ENCODE results near the gene C1QTNF6.
A peak's percentile ranks its signal among the peaks of the same experiment; 100 is the strongest.
"Not testable (repeated sequence)": the region's sequence is repeated elsewhere in the genome, so short reads cannot be mapped to it uniquely, and the experiment has no call there.

The C1QTNF6 gene

DNA sequence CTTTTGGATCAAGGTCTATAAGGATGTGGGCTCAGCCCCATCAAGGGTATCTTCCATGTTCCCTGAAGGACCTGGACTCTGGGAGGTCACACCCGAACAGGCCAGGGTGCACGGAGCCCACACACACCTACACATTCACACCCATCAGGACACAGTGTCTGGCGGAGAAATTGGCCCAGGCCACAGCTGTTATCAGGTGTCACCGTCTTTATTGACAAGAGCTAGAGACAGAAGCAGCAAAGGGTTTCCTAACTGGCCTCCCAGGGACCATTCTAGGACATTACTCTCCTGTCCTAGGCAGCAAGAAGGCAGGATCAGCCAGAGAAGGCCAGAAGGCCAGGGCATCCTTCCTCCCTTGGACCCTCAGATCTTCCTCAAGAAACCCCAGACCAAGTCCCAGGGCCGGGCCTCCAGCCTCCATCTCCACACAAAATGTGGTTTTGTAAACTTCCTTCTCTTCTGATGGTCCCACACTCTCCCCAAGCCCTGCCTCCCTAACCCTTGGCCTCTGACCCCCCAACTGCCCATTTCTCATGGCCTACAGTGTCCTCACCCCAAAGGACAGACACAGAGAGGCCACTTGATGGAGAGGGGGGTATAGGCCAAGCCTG lies 16.1 kb upstream of the C1QTNF6 start:
- H3K36me3 Mint-ChIP-seq: no peaks in the 10 kb centered on the region
- H3K4me3 Mint-ChIP-seq: no peak overlapping the region
- peaks cover 55% of the 10 kb centered on the region for H3K4me1 Mint-ChIP-seq
- H3K27ac Mint-ChIP-seq: no peak overlapping the region
- no peaks in the 10 kb centered on the region for H3K9me3 Mint-ChIP-seq
- no peaks in the 10 kb centered on the region for H3K27me3 Mint-ChIP-seq

DNA sequence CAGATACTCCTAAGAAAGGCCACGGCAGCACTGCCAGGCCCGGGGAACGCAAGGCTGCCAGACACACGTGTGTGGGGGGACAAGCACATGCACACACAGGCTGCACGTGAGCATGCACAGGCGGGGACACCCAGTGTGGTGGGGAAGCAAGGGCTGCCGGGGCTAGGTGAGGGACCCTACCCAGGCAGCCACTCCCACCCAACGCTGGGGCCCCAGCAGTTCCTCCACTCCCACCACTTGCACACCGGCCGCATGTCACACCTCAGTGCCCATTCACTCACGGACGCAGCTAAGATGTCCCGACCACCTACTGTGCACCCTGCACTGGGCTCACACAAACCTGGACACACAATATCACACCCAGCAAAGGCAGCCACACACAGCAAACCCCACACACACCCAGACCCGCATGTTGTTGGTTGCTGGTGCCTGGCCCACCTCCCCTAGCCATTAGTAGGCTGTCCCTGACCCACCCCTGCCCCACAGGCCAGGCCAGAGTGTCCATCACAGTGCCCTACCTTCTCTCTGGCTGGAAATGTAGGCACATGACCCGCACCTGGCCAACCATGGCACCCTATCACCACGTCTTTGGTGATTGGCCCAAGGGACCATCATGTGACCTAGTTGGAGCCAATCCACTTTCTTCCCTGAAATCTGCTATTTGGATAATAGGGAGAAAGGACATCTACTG lies 15.5 kb upstream of the C1QTNF6 start:
- Mint-ChIP-seq H3K27me3 (no peaks in the 10 kb centered on the region), H3K4me1 (peaks cover 49% of the 10 kb centered on the region), H3K9me3 (no peaks in the 10 kb centered on the region), H3K27ac (no peak overlapping the region), H3K4me3 (no peak overlapping the region), H3K36me3 (no peaks in the 10 kb centered on the region)

DNA sequence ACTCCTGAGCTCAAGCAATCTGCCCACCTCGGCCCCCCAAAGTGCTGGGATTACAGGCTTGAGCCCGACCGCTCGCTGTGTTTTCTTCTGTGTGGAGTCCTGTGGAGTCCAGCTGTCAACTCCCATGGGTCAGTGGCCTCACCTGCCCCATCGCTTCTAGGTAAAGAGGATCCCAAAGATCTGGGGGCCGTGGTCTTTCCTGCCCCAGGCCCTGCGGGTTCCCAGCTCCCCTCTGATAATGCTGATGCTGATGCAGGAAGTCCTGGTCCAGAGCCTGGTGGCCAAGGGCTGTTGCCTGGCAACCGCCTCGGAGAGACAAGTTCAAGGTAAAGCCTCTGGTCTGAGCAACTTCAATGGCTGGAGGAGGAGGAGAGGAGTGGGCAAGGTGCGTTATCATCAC lies 14.7 kb upstream of the C1QTNF6 start:
- no peaks in the 10 kb centered on the region for H3K36me3 Mint-ChIP-seq
- H3K27me3 Mint-ChIP-seq: no peaks in the 10 kb centered on the region
- no peak overlapping the region for H3K4me3 Mint-ChIP-seq
- peak overlapping the region; percentile 46 for H3K27ac Mint-ChIP-seq
- H3K9me3 Mint-ChIP-seq: no peaks in the 10 kb centered on the region
- peaks cover 48% of the 10 kb centered on the region for H3K4me1 Mint-ChIP-seq

GRCh38 chr22:37202001-37202555 lies 14.0 kb upstream of the C1QTNF6 start:
- Mint-ChIP-seq H3K27ac (peak overlapping the region; percentile 65), H3K4me1 (peaks cover 45% of the 10 kb centered on the region)

DNA sequence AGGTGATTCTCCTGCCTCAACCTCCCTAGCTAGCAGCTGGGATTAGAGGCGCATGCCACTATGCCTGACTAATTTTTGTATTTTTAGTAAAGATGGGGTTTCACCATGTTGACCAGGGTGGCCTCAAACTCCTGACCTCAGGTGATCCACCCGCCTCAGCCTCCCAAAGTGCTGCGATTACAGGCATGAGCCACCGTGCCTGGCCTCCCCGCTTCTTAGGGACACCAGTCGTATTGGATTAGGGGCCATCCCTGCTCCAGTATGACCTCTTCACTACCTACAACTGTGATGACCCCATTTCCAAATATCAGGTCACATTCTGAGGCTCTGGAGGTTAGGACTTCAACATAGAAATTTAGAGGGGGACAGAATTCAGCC lies 13.4 kb upstream of the C1QTNF6 start:
- peaks cover 42% of the 10 kb centered on the region for H3K4me1 Mint-ChIP-seq
- not testable (repeated sequence) for H3K36me3 Mint-ChIP-seq, H3K27me3 Mint-ChIP-seq, H3K9me3 Mint-ChIP-seq, H3K27ac Mint-ChIP-seq, H3K4me3 Mint-ChIP-seq

More at GRCh38 chr22:37202001-37202555, 14.0 kb upstream of the C1QTNF6 start:
- Mint-ChIP-seq H3K36me3 (no peaks in the 10 kb centered on the region), H3K27me3 (no peaks in the 10 kb centered on the region), H3K9me3 (no peaks in the 10 kb centered on the region), H3K4me3 (no peak overlapping the region)

DNA sequence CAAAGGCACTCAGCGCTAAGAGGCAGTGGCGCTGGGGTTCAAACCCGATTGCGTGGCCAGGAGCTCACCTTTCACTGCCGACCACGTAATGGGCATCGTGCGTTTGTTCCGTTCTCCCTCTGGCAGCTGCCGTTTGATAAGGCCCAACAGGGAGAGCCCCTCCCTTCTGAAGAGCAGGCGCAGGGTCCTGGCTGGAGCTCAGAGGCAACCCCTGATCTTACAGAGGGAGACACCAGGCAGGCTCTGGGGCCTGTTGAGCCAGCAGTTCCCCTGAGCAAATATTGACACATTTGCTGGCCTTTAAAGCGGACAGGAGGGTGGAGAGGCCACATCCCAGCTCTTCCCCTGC lies 11.7 kb upstream of the C1QTNF6 start:
- peaks cover 42% of the 10 kb centered on the region for H3K4me1 Mint-ChIP-seq
- H3K36me3 Mint-ChIP-seq: no peaks in the 10 kb centered on the region
- H3K4me3 Mint-ChIP-seq: peak overlapping the region; percentile 89
- no peaks in the 10 kb centered on the region for H3K9me3 Mint-ChIP-seq
- H3K27me3 Mint-ChIP-seq: no peaks in the 10 kb centered on the region
- H3K27ac Mint-ChIP-seq: peak overlapping the region; percentile 82

DNA sequence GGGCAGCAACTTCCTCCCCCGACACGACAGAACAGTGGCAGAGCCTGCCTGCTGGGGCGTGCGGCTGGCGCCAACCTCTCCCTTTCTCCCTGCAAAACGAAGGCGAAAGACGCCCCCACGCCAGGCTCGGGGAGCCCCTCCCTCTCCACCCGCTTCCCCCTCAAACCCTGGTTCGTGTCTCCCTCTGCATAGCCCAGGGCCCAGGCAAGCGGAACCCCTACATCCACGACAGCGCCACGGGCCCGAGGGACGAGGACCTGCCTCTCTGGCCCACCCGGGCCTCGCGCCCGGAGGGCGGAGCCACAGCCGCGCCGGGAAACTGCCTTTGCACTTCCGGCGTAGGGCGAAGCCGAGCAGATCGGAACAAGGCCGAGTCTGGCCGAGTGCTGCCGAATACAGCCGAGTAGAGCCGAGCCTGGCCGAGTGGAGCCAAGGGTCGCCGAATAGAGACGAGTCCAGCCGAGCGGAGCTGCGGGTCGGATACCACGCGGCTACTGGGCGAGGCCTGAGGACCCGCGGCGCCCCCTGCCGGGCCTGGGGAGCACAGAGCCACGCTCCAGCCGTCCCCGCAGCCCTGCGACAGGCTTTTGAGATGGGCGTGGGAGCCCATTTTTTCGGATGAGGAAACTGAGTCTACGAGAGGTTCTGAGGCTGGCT lies 11.2 kb upstream of the C1QTNF6 start:
- H3K4me3 Mint-ChIP-seq: peak overlapping the region; percentile 89
- peaks cover 42% of the 10 kb centered on the region for H3K4me1 Mint-ChIP-seq
- H3K9me3 Mint-ChIP-seq: no peaks in the 10 kb centered on the region
- H3K27me3 Mint-ChIP-seq: no peaks in the 10 kb centered on the region
- peak overlapping the region; percentile 82 for H3K27ac Mint-ChIP-seq
- no peaks in the 10 kb centered on the region for H3K36me3 Mint-ChIP-seq

GRCh38 chr22:37198258-37199102 lies 10.4 kb upstream of the C1QTNF6 start:
- Mint-ChIP-seq H3K36me3 (no peaks in the 10 kb centered on the region), H3K4me3 (peak overlapping the region; percentile 89), H3K27ac (peak overlapping the region; percentile 94), H3K9me3 (no peaks in the 10 kb centered on the region), H3K4me1 (peaks cover 45% of the 10 kb centered on the region), H3K27me3 (no peaks in the 10 kb centered on the region)

- Mint-ChIP-seq H3K4me1 (peaks cover 53% of the 10 kb centered on the region), H3K27me3 (no peaks in the 10 kb centered on the region), H3K4me3 (peak overlapping the region; percentile 89), H3K36me3 (no peaks in the 10 kb centered on the region), H3K9me3 (no peaks in the 10 kb centered on the region), H3K27ac (peak overlapping the region; percentile 94)
Measured at GRCh38 chr22:37197451-37198257, 9.6 kb upstream of the C1QTNF6 start.

- H3K27ac Mint-ChIP-seq: no peak overlapping the region
- no peaks in the 10 kb centered on the region for H3K9me3 Mint-ChIP-seq
- H3K4me1 Mint-ChIP-seq: peaks cover 60% of the 10 kb centered on the region
- no peak overlapping the region for H3K4me3 Mint-ChIP-seq
- no peaks in the 10 kb centered on the region for H3K27me3 Mint-ChIP-seq
- no peaks in the 10 kb centered on the region for H3K36me3 Mint-ChIP-seq
Measured at GRCh38 chr22:37196539-37197450, 8.7 kb upstream of the C1QTNF6 start.

DNA sequence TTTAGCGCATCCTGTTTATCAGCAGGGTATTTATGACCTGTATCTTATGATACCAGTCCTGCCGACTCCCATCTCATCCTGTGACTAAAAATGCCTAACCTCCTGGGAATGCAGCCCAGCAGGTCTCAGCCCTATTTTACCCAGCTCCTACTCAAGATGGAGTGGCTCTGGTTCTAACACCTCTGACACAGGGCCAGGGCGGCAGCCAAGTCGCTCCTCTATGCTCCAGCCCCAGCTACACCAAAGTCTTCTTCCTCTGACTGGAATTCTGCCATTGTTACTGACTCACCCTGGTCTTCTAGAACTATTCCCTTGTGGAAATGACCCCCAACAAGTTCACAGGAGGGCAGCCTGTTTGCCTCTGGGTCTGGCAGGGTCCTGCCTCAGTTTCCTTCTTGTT lies 7.9 kb upstream of the C1QTNF6 start:
- Mint-ChIP-seq H3K4me1 (peaks cover 60% of the 10 kb centered on the region), H3K36me3 (no peaks in the 10 kb centered on the region), H3K27ac (peak overlapping the region; percentile 59), H3K9me3 (no peaks in the 10 kb centered on the region), H3K27me3 (no peaks in the 10 kb centered on the region), H3K4me3 (no peak overlapping the region)

DNA sequence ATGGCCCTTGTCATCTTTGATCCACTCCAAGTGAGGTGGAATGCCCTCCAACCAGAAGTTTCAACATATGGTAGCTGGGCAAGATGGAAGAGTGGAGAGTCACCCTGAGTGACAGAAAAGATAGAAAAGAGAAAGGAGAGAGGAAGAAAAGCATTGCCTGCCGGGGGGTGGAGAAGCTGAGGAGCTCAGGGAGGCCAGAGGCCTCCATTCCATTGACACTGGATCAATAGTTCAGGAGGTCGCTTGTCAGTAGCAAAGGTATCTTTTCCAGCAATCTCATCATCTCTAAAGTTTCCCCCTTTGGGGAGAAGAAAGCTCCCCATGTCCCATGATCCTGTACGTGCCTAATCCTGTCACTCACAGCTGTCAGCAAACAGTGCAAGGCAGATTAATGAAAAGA lies 6.7 kb upstream of the C1QTNF6 start:
- no peaks in the 10 kb centered on the region for H3K9me3 Mint-ChIP-seq
- peak overlapping the region; percentile 49 for H3K4me3 Mint-ChIP-seq
- H3K36me3 Mint-ChIP-seq: no peaks in the 10 kb centered on the region
- peaks cover 57% of the 10 kb centered on the region for H3K4me1 Mint-ChIP-seq
- H3K27me3 Mint-ChIP-seq: no peaks in the 10 kb centered on the region
- peak overlapping the region; percentile 87 for H3K27ac Mint-ChIP-seq

GRCh38 chr22:37193629-37194191 lies 5.7 kb upstream of the C1QTNF6 start:
- Mint-ChIP-seq H3K4me1 (peaks cover 54% of the 10 kb centered on the region), H3K27me3 (no peaks in the 10 kb centered on the region), H3K9me3 (no peaks in the 10 kb centered on the region), H3K27ac (peak overlapping the region; percentile 88), H3K36me3 (peaks cover 4% of the 10 kb centered on the region), H3K4me3 (peak overlapping the region; percentile 77)

DNA sequence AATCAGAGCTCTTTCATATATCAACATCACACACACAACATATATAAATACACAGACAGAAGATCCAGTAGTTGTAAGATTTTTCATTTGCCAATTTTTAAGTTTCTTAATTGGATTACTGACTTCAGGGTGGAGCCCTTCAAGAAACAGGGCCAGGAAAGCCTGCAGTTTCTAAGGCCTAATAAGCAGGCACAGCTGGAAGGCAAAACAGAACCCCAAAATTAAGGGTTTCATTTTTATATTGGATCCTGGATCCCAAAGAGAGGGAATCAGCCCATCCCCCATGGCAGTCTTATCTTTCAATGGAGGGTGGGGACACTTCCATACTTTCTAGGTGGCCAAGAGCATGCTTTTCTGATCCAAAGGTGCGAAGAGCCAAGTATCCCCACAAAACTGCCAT lies 4.7 kb upstream of the C1QTNF6 start:
- no peak overlapping the region for H3K4me3 Mint-ChIP-seq
- H3K36me3 Mint-ChIP-seq: peaks cover 4% of the 10 kb centered on the region
- peak overlapping the region; percentile 79 for H3K27ac Mint-ChIP-seq
- peaks cover 48% of the 10 kb centered on the region for H3K4me1 Mint-ChIP-seq
- H3K27me3 Mint-ChIP-seq: no peaks in the 10 kb centered on the region
- no peaks in the 10 kb centered on the region for H3K9me3 Mint-ChIP-seq

Measured in activated naive CD4-positive, alpha-beta T cell treated with anti-CD3 and anti-CD28 coated beads, Interleukin-2, amount 50 U/mL, for 24 hours (primary cell).